Measurements from ENCODE around the gene UBAP2L. TPM values are rescaled to one million over a fixed set of nuclear protein-coding genes. Genes with fewer than 3 reads are reported as not detected.

Gene UBAP2L
- total and polyA plus RNA-seq, 9 of the 15 experiments (the other 6 are each of a cell fraction or from before 2014, with no cell fraction given): 75.0 to 245 (median 119) TPM

- intact Hi-C loops (cut with micrococcal nuclease): no loop called here
- H3K79me2 ChIP-seq (ENCODE audit: control insufficient read depth, insufficient read depth, low read length): no peaks in the 10 kb centered on the region; the same call in 2 of the 3 replicates
- in situ Hi-C loops (cut with MboI): no loop called here
- no peaks in the 10 kb centered on the region for H3K27me3 ChIP-seq (ENCODE audit: control insufficient read depth in 2 of 2, insufficient read depth in 2 of 2, low read length in 2 of 2)
- BruUV-seq (replicated peaks): no TSS peak
- no peak overlapping the region for H3K27ac ChIP-seq (ENCODE audit: extremely low read depth, low read depth, low read length)
- peaks cover 21 to 22% of the 10 kb centered on the region in 2 experiments; a peak in 4 of 5 replicates for H3K4me1 ChIP-seq (replicated peaks in 1 of 2; ENCODE audit: control insufficient read depth in 2 of 2, insufficient read depth in 2 of 2, low read length in 2 of 2)
- no peak overlapping the region for H3K4me3 ChIP-seq
- WGBS (ENCODE audit: insufficient coverage, low coverage, missing lambda C conversion rate): 28% methylated on average over 1 of the region's 1 CpG
- DNase-seq (ENCODE audit: extremely low read depth in 1 of 4, low spot score in 3 of 4): no peak
- no peak overlapping the region for H2AFZ ChIP-seq (ENCODE audit: low read depth, low read length)
- H3K9ac ChIP-seq (ENCODE audit: insufficient read depth in 1 of 2, low read depth in 2 of 2, low read length in 2 of 2): no peak overlapping the region
- peaks cover 3% of the 10 kb centered on the region; the same call in 1 of the 2 replicates for H3K9me3 ChIP-seq (replicated peaks; ENCODE audit: control insufficient read depth, insufficient read depth, low read depth, low read length)
- no peaks in the 10 kb centered on the region for H4K20me1 ChIP-seq (replicated peaks; ENCODE audit: control insufficient read depth, insufficient read depth, low read length)
- FAIRE-seq: no peak
- ChIA-PET POLR2A (interaction anchor here (1.4 kb wide), 1 partner anchor 12 kb away, joined by 5 read pairs; no protein-coding TSS in a partner anchor), CTCF (ENCODE audit: low intra/inter-chr PET ratio) (no interaction called here)
- H3K9me1 ChIP-seq (ENCODE audit: control insufficient read depth, insufficient read depth, low read length): no peaks in the 10 kb centered on the region
- ATAC-seq: no peak
- H3K36me3 ChIP-seq (ENCODE audit: control insufficient read depth, insufficient read depth, low read length): no peaks in the 10 kb centered on the region
- TF ChIP-seq ZNF280A (IDR thresholded peaks at IDR 0.05; ENCODE audit: low read depth, partially characterized antibody) (peak; percentile 53), TRIM28 (IDR thresholded peaks at IDR 0.05) (peak; percentile 84), TCF7L2 (IDR thresholded peaks at IDR 0.05; ENCODE audit: low read depth, low read length) (no peak), RBM17 (IDR thresholded peaks at IDR 0.05; ENCODE audit: borderline replicate concordance, low read depth, low read length) (no peak), TRIM24 (IDR thresholded peaks at IDR 0.05) (0 out of 4 replicates have a peak, but pooled peaks of 1 of the 2 experiments have one; percentile 27), OTX1 (CRISPR knock-in tag; IDR thresholded peaks at IDR 0.05) (no peak), TEAD4 (IDR thresholded peaks at IDR 0.05; ENCODE audit: low read length) (0 out of 2 replicates have a peak, but pooled peaks have one; percentile 27), TEAD4 (CRISPR knock-in tag; IDR thresholded peaks at IDR 0.05; ENCODE audit: borderline replicate concordance) (no peak), CBX3 (IDR thresholded peaks at IDR 0.05; ENCODE audit: borderline replicate concordance in 1 of 2, low read length in 2 of 2) (peak in 1 of 2 experiments; percentile 91; a peak in 2 of 3 replicates)
- no peak overlapping the region for H3K4me2 ChIP-seq (ENCODE audit: insufficient read depth, low read length)
Observed at GRCh38 chr1:154316704-154317103, 95.9 kb downstream of the UBAP2L start.
